Raji (cell line): ENCODE results near the gene AIG1.

Source experiments
- POLR2A ChIP-seq: IDR thresholded peaks from 2 replicates; pipeline ENCODE4 v1.6.1; 2011; ENCODE audit warnings: low read depth, low read length, control low read depth; ENCODE audit not compliant: insufficient read depth

Gene AIG1

DNA sequence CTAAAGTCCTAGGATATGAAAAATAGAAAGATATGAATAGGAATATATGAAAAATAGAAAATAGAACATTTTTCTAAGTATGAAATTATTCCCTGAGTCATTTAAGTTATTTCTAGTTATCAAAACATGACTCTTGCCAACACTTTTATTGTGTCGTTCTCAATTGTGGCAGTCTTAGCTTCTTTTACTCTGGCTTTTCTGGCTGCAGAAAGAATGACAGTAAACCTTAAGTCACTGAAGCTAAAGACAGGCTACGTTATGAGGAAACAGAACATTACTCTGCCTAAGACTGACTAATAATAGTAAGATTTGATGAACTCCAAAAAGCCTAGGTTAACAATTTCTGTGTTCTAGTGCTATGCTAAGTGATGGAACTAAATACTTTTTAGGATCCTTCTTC lies 74.6 kb downstream of the AIG1 start:
- no peak for TF ChIP-seq POLR2A

DNA sequence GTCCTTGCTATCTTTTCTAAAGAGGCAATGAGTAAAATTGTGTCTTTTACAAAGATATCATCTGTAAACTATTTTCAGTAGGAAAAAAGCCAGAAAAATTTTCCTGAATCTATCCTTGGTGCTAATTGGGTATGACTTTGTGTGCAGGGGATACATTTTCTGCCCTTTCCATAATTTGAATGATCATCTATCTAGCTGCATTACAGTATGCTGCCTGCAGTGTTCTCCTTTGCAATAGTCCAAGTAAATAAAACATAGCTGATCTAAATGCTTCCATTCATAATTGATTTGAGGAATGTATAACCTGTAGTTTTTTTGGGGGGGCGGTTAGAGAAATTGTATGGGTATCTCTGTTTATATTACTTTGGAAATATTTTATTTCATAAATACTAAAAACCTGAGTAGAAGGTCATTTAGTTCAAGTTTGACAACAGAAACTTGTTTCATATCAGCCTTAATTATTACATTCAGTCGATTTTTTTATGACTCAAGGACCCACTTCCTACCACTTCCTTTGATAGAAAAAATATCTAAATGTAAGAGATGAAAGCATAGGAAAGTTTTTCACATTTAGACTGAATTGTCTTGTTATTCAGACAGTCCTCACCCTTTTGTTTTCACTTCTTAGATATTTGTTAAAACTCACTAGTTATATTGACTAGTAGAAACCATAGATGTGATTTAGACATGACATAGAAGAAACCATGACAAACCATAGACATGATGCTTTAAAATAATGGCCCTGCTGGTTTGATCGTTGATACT lies 75.3 kb downstream of the AIG1 start:
- no peak for TF ChIP-seq POLR2A

- TF ChIP-seq POLR2A = no peak
Observed at GRCh38 chr6:143136647-143137046, 76.0 kb downstream of the AIG1 start.

DNA sequence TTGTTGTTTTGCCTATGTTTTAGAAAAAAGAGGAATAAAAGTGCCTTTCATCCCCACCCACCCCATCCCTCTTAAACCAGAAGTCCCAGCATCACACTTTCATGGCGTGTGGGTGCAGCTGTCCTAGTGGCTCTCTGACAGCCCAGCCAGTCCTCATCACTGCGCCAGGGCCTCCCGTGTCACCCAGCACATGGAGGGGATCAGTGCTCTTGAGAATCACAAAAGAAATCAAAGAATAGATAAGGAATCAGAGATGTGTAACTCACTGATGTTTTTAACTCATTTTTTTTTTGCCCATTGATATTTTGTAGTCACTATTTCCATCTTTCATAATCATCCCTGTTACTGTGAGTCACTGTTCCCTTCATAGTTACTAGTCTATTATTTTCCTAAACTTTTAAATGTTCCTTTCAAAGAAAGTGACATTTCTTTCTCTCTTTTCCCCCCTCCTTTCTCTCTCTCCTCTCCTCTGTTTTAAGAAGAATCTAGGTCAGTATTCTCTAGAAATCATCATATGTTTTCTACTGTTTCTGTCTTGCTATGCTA lies 78.6 kb downstream of the AIG1 start:
- TF ChIP-seq POLR2A = no peak

- TF ChIP-seq POLR2A = no peak
Observed at GRCh38 chr6:143140767-143141166, 80.1 kb downstream of the AIG1 start.

DNA sequence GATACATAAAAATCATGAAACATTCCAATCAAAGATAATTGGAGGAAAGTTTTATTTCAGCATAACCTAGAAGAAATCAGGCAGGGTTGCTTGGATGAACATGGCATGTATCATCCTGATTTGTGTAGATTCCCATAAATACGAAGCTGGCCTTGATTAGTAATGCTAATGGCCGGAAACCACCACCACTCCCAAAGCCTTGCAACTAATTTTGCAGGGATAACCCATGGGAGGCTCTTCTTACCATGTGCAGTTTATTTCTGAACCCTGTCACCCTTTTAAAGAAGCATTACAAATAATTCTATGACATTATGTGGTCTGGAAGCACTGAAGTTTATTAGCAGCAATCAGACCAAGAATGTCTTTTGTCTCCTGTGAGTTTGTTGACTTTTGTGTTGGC lies 80.8 kb downstream of the AIG1 start:
- no peak for TF ChIP-seq POLR2A

DNA sequence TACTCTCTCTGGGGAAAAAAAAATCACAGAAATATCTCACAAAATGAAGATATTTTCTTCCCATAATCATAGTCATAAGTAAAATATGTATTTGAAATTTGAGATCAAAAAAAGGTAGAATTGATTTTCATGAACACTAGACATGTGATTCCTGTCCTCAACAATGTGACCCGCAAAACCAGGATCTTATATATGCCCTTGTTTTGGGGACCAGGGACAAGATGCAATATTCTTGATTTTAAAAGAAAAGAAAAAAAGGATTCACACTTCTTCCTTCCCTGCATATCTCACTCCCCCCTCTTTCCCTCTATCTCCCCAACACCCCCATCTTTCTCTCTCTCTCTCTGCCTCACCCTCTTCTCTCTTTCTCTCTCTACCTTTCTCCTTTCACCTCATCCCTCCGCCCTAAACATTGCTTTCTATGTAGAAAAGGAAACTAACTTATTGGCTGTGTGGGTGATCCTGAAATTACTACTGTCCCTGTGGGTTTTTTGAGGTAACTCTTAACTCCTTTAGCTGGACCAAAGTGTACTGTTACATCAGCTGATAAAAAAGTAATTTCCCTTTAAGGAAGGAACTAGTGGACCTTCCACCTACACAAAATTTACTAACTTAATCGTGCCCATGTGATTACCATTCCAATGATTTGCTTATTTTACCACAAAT lies 85.6 kb downstream of the AIG1 start:
- TF ChIP-seq POLR2A = no peak

GRCh38 chr6:143149771-143150170 lies 89.1 kb downstream of the AIG1 start:
- TF ChIP-seq POLR2A = no peak

GRCh38 chr6:143150281-143150680 lies 89.6 kb downstream of the AIG1 start:
- TF ChIP-seq POLR2A = no peak

DNA sequence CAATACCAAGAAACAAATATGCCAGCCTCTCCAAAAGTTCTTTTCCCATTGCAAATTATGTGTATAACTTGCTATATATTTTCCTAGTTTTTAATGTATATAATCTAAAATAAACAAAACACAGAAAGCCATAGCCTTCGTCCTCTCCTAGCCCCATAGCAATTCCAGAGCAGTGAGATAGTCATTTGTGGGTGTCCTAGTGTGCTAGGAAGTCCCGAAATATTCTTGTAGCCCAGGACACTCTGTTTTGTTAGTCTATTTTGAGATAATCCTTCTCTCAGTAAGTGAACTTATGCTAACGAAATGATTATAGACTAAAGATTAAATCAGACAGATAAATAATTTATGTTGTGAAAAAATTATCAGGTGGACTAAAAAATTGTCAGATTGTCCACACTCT lies 90.7 kb downstream of the AIG1 start:
- TF ChIP-seq POLR2A = no peak

DNA sequence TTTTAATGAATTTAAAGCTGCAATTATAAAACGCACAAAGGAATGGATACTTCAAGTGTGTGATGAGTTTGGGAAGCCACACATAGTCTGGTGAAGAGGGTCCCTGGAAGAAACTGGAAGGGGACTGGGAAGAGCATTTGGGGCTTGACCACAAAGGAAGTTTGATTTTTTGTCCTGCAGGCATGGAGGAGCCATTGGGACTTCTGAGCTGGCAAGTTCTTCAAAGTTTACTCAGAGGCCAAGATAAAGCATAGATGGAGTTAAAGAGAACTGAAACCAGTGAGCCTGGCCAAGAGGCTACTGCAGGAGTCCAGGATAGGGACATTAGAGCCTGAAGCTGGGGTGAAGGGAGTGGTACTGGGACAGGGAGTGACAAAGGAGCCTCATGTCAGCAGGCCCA lies 95.0 kb downstream of the AIG1 start:
- no peak for TF ChIP-seq POLR2A

DNA sequence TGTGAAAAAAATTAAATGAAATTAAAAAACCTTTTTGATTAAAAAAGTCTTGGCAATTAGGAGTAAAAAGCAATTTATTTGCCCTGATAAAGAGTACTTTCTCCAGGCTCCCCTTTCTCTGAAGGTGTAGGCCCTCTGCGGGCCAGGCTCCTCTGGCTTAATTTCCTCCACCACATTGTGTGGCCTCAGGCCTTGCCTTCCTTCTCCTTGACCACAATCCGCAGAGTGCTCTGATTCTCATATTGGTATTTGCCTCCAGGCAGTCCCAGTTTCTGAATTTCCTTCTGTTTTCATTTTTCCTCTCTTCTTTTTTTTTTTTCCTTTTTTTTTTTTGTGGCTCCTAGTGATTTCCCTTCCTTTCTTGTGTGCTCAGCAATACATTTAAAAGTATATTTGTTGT lies 96.4 kb downstream of the AIG1 start:
- no peak for TF ChIP-seq POLR2A

DNA sequence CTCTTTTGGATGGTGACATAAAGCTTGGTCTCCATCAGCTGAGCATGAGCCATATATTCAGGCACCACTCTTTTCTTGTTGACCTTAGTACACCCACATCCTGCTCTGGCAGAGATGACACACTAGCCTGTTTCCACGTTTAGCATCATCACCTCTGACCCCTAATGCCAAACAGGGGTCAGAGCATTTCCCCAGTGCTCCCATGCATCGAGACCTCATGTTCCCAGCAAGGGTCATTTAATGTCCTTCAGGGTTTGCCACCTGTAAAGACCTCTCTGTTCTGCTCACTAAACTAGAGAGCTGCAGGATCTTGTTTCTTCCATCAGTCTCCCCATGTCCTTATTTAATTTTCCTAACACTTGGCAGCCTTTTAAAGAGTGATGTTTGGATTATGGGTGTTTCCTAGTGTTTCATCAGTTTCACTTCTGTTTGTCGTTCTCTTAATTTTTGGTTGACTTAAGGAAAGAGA lies 97.5 kb downstream of the AIG1 start:
- TF ChIP-seq POLR2A = no peak

DNA sequence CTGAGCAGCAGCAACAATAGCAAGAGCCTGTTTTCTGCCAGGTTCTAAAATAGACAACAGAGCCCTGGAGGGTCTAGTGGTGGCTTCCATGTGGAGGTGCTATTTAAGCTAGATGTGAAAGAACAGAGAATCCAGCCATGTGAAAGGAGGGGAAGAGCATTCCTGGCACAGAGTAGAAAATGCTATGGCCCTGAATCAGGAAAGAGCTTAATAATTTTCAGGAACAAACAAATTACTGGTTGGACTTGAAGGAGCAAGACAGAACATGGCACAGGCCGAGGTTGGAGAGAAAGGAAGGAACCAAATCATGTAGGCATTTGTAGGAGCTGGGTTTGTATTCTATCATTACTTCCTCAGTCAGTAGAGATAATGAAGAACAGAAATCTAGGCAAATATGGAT lies 98.3 kb downstream of the AIG1 start:
- no peak for TF ChIP-seq POLR2A

GRCh38 chr6:143160015-143160414 lies 99.3 kb downstream of the AIG1 start:
- no peak for TF ChIP-seq POLR2A
